Stimulated activated CD8-positive, alpha-beta memory T cell treated with anti-CD3 and anti-CD28 coated beads, Interleukin-7, amount 100 ng/mL, for 48 hours (primary cell): ENCODE results near the gene LAMC2.

Experiments used
- DNase-seq, 2 donors: peaks; one replicate each; pipeline ENCODE4 v3.0.0-alpha.2; 2020; ENCODE audit warnings: low read depth in 1 of 2; ENCODE audit errors: extremely low read depth in 1 of 2

LAMC2 gene

DNA sequence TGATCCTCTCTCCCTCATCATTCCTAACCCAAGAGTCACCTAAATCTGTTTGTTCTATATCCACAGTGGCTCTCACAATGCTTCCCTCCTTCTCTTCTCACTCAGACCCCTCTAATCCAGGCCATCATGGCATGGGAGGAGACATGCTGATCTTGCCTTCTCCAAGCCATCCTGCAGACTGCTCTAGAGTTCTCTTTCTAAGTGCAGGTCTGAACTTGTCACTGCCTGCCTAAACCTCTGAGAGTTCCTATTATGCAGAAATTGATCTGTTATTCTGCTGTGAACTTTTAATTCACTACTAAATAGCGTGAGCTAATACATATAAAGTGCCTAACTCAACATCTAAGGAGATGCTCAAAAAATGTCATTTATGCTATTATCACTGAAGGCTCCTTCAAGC, 26.8 kb downstream of the LAMC2 start:
- DNase-seq, result no peak

DNA sequence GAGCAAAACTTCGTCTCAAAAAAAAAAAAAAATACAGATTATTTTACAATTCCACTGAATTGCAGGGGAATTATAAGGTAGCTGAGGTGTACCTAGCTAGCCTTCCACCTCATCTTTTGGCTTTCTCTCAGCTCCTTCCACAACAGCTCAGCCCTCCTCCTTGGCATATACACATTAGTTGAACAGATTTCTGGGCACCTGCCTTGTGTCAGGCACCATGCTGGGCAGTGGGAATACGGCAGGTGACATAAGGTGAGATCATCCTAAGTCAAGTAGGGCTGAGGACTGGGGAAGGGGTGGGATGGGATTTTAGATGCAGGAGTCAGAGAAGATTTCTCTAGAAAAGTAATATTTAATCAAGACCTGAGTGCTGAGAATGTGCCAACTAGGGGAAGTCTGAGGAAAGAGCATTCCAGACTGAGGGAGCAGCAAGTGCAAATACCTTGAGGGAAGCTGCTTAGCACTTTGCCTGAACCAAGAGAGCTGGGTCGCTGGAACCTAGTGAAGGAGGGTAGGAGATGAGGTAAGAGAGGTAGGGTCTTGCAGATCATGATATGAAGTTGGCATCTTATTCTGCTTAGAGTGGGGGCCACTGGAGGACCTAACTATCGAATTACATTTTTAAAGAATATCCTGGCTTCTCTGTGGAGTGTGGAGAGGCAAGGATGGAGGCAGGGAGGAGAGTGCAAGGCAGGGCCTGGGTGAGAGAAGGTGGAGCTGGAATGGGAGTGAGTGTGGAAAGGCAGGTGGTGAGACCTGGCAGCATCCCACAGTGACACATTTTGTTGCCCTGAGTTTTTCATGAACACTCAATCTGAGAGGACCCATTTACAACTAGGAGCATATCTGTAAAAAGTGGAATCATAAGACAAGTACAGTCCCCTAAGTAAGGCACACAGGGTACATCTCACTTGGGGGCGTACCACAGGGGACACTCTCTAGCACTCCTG, 28.2 kb downstream of the LAMC2 start:
- DNase-seq, result no peak

DNA sequence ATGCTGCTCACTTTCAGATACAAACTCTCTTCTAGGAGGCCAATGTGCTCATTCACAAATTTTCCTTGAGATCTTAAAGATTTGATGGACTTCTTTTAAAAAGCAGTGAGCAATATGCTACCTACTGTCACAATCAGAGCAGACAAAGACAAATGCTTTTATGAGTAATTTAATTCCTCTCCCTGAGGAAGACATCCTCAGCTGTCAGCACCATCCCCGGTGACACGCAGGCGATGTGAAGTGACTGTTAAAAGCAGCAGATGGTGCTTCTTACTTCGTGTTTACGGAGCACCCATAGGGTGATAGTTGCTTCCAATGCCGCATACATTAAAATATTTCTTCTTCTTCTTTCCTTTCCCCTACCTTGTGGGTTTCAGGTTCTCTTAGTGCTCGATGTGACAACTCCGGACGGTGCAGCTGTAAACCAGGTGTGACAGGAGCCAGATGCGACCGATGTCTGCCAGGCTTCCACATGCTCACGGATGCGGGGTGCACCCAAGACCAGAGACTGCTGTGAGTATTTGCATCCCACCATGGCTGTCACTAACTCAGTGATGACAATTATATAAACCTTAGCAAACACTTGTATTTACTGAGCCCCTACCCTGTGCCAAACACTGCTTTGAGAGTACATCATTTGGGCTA, 29.1 kb downstream of the LAMC2 start:
- DNase-seq, result no peak

DNA sequence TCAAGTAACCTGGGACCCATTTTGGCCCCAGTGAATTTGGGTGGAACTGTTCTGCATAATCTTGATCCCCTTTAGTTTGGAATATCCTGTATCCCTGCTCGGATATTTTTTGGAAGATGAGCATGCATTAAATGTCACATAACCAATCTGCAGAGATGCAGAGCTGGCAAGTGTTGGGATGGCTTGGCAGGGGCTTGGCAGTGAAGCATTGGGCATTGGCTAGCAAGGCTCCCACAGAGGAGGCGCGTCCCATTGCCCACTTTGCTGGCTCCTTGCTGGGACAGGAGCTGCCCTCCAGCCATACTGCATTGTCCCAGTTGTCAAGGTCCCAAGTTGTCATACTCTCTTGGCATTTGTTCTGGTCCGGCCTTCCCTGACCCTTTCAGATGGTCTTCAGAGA, 29.9 kb downstream of the LAMC2 start:
- DNase-seq, result no peak

DNA sequence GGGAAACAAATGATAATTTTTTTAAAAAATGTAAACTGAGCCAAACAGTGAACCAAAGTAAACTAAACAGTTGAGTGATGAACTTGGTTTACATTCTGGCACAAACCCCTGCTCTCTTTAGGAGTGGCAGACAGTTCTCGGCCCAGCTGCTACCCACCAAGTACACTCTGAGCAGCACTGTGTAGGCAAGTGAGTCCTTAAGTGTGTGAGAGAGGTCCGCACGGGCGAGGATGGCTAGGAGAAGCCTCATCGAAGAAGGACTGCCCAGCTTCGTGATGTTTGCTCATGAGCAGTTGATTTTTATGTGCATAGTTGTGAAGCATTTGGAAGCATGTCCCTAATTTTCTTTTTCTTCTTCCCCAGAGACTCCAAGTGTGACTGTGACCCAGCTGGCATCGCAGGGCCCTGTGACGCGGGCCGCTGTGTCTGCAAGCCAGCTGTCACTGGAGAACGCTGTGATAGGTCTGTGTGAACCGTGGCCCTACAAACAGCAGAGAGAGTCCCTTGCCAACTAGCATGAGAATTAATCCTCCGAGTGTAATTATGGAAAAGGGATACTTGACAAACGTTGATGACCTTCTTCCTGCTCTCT, 32.1 kb downstream of the LAMC2 start:
- no peak for DNase-seq

DNA sequence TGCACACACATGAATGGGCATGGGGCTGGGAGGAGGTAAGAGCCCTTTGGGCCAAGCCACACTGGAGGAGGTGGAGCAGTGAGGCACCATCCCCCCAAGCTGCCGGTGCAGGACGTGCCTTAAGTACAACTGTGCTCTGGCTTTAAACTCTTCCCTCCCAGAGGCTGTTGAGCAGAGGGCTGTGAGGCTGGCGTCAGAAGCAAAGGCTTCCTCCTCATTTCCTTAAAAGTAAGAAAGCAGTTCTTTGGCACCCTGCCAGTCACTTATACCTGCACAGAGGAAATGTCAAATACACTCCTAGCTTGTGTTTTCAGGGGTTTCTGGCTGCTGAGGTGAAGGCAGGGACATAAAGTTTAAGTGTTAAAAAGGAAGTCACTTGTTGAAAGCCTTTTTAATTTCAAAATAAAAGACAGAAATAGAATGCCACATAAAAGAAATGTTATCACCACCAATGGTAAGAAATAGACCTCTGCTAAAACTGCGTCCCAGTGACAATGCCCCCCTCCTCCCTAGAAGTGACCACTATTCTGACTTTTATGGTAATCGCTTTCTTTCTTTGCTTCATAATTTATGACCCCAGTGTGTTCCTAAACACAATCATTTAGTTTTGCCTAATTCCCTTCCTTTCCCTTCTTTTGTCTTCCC, 33.0 kb downstream of the LAMC2 start:
- DNase-seq, result no peak

DNA sequence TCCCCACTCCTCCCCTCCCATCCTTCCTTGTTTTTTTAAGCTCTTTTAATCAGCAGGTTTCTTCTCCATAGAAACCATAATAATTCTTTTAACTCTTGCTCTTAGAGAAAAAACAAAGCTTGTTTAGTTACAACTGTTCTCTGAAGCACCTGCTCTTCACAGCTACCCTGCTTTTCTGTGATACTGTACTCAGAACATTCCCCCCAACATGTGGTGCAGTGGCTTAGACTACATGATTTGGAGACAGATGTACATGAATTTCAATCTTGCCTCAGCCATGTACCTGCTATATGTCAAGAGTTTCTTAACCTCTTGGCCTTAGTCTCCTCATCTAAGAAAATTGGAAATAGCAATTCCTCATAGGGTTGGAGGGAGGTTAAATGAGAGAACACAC, 33.5 kb downstream of the LAMC2 start:
- DNase-seq, result no peak

DNA sequence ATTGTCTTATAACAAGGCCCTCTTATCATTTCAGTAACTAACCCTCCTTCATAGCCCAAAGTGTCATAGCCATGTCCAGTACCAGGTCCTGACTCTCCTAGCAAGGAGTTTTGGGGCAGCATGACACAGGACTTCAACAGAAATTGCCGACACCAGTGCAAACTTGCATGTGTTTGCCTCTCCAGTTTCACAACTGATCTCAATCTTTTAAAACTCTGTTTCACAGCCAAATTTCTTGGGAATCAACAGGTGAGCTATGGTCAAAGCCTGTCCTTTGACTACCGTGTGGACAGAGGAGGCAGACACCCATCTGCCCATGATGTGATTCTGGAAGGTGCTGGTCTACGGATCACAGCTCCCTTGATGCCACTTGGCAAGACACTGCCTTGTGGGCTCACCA, 36.8 kb downstream of the LAMC2 start:
- no peak for DNase-seq

DNA sequence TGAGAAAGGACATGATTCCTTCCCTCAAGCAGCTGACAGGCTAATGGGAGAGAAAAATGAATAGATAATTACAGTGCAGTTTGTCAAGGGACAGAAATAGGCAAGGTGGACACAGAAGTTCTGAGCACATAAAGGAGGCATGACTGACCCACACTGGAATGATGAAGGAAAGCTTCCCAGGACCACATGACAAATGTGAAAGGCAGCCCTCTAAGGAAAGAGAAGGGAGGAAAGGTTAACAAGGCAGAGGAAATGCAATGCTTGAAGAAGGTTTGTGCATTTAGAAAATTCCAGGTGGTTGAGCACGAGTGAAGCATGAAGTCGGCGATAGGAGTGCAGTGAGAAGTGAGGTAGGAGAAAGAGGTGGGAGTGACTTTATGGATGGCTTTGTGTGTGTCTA, 37.4 kb downstream of the LAMC2 start:
- no peak for DNase-seq

DNA sequence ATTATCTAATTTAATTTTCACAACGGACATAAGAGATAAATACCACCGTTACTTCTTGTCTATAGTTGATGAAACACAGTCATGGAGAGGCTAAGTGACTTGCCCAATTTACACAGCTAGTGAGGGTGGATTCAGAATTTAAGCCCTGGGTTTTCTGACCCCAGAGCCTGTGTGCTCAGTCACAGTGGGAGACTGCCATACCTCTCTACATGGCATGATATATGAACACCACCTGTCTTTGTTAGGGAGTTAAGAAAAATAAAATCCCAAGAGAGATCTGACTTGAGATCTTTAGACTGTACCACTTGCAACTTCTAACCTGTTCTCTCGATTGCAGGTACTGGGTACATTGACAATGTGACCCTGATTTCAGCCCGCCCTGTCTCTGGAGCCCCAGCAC, 40.3 kb downstream of the LAMC2 start:
- no peak for DNase-seq

DNA sequence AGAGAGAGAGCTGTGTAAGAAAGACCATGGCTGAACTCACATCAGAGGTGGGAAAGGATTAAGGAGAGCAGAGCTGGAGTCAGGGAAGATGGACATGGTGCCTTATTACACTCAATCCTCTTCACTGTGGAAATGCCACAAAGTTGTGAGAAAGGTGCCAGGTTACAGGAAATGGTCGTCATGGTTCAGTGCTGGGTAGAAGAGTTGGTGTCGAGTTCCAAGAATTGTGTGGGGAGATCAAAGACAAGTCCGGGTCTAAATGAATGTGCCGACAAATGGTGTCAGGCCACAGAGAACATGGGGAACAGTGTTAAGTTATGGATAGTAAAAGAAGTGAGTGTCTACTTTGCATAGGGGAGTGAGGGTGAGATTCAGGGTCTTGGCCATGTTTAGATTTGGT, 40.9 kb downstream of the LAMC2 start:
- DNase-seq, result no peak

DNA sequence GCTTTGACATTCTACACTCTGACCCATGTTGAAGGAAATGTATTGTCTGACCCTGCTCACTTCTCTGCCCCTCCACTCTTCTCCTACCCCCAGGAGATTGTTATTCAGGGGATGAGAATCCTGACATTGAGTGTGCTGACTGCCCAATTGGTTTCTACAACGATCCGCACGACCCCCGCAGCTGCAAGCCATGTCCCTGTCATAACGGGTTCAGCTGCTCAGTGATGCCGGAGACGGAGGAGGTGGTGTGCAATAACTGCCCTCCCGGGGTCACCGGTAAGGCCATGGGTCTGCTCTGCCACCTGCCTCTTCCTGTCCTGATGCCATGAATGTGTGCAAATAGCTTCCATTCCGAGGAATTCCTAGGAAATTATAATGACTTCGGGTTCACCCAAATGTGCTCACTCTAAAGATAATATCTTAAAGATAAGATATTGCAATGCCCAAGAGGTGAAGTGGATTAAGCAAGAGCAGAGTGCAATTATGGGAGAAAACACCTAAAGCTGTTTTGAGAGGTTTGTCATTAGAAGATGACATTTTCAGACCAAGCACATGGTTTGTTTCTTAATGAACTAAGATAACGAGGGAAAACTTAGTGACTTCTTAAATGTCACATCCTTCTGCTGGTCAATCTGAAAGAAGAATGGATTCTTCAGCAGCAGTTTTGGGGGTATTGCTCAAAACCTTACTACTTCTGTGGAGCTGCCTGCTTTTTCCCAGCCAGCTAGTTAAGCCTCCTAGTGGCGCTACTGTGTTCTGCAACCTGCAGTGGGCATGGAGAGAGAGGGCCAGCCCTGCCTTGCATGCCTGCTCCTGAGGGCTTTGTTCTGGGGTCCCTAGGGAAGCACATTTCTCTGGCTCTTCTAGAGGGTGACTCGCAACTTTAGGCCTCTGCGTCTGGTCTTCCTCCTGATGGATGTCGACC, 41.6 kb downstream of the LAMC2 start:
- no peak for DNase-seq

DNA sequence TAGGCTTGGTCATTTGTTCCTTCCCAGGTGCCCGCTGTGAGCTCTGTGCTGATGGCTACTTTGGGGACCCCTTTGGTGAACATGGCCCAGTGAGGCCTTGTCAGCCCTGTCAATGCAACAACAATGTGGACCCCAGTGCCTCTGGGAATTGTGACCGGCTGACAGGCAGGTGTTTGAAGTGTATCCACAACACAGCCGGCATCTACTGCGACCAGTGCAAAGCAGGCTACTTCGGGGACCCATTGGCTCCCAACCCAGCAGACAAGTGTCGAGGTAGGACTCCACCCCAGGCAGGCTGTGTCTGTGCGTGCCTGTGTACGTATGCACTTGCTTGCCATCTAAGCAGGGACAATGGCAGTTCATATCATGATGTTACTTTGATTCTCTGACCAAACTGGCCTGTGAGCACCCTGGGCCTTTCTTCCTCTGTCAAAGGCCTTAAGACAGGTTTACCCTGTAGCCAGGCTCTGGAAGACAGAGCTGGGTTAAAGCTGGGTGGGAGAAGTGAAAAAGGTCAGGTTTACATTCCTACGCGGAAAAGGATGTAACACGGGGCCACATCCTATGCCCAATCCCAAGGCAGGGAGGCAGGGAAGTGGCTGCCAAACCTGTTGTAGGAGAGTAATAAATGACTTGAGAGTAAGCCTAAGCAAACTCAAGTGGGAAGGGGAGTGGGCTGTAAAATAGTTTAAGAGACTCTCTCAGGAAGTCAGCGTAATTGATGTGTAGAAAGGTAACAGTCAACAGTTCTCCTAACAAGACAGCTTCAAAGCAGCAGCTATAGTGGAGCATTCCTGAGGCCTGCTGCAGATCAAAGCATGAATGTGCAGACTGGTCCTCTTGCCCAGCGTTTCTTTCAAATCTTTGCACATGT, 42.5 kb downstream of the LAMC2 start:
- DNase-seq, result no peak

DNA sequence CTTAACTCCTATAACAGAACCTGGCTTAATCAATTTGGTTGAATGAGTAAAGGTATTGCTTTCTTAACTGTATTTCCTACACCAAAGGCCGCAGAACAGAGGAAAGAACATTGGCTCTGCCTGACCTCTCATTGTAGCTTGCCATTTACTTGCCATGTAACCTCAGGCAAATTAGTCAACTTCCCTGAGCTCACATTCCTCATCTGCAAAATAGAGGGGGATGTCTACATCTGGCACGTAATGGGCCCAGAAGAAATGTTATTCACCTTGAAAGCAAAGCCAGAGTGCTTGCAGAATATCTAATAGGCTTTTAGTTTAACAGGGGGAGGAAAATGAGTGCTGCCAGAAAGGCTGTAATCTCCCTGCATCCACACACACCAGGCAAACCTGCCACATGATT, 44.3 kb downstream of the LAMC2 start:
- no peak for DNase-seq

DNA sequence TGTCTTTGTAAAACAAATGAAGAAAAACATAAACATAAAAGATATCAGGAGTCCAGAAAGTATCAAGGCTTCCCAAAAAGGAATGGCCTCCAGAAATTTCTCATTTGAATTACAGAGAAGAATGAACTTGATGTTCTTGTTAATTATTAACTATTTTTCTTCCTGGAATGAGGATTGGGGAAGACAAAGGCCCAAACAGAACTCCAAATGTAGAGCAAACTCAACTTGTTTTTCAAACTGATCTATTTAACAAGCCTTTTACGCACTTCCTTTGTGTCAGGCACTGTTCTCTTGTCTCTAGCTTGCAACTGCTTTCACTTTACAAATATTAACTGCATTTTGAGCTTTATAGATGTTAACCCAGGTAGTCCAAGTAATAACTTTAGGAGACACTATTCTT, 45.5 kb downstream of the LAMC2 start:
- DNase-seq, result no peak

DNA sequence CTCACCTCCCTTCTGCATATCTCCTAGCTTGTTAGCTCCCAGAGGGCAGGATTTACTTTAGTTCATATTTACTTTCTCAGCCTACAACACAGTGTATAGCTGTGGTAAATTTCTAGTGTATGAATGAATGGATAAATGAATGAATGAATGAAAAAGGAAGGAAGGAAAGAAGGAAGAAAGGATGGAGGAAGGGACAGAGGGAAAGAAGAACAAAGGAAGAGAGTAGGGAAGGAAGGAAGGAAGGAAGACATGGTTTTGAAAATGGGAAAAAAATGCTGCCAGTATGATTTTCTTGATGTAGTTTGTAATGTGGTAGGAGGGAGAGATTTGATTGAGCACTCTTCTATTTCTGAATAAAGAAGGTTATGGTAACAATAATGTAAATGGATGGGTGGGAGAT, 47.0 kb downstream of the LAMC2 start:
- DNase-seq, result no peak

DNA sequence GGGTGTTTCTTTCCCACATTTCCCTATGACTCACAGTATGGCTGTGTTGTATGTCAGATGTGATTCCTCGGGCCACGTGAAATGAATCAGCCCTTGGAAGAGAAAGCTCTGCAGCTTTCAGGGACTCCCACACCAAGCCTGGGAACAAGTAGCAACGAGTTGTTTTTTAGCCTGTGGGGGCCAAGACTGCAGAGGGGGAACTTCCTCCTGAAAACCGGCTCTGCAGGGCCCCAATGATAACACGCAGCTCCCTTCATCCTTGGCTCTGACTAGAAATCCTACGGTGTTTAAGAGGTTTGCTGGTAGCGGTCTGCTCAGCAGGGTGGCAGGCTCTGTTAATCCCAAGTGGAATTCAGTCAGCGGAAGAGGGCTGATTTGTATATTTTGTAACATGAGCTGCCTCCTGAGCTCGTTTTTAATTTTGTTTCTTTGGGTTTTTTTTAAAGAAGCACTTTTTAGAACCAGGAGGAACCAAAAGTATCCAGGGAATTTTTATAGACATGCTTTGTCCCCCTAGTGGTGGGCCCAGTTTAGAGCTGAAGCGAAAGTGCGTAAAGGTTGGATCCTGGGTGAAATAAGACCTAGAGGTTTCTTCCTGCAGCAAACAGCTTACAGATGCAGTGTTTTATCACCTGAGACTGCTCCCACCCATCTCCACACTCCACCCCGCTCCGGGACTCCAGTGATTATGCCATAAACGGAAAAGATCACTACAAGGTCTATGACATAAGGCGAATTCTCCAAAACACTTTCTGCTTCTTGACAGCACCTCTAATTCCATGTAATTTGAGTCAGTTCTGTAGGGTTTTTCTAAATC, 48.8 kb downstream of the LAMC2 start:
- DNase-seq, result no peak

DNA sequence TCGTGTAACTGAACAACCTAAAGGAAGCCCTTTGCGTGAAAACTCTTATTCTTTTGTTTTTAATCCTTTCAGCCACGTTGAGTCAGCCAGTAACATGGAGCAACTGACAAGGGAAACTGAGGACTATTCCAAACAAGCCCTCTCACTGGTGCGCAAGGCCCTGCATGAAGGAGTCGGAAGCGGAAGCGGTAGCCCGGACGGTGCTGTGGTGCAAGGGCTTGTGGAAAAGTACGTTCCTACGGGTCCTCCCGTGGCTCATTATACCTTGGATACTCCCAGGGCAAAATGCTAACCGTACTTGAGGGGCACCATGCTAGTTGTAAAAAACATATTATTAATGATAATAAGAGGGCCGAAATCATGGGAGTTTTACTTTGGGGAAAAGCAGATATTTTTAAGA, 49.4 kb downstream of the LAMC2 start:
- DNase-seq, result no peak
